ENCODE results near the gene VWDE.

DNA sequence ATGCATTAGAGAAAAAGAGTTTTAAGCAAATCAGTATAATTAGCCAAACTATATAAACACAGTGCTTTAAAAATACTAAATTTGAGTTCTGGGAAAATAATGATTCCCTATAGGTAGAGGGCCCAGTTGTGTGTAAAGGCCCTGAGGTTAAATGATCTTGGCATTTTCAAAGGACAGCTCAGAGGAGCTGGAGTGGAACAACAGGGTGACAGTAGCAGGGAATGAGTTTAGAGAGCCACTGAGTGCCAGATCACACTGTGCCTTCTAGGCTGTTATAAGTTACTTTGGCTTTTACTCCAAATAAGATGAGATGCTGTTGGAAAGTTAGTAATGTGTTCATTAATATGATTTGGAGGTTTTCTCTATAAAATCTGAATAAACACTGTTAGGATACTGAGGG is 34.6 kb downstream of the VWDE start:
- no peak for TF ChIP-seq SUZ12 (IDR thresholded peaks at IDR 0.05; ENCODE audit: unreplicated experiment)
- no peak for TF ChIP-seq TAF1 (IDR thresholded peaks at IDR 0.05; ENCODE audit: borderline replicate concordance, low read depth, low read length)
- TF ChIP-seq CHD1 (IDR thresholded peaks at IDR 0.05; ENCODE audit: low read depth, low read length) = no peak
- no peak for TF ChIP-seq ZNF274 (IDR thresholded peaks at IDR 0.05; ENCODE audit: insufficient read depth, insufficient read length)
- TF ChIP-seq JUND (IDR thresholded peaks at IDR 0.05; ENCODE audit: low read depth, low read length) = no peak
- TF ChIP-seq GABPA (IDR thresholded peaks at IDR 0.05; ENCODE audit: low read depth) = no peak

Measured in GM12878 (cell line).